ENCODE data around the gene RAPGEF4.

RAPGEF4 gene

DNA sequence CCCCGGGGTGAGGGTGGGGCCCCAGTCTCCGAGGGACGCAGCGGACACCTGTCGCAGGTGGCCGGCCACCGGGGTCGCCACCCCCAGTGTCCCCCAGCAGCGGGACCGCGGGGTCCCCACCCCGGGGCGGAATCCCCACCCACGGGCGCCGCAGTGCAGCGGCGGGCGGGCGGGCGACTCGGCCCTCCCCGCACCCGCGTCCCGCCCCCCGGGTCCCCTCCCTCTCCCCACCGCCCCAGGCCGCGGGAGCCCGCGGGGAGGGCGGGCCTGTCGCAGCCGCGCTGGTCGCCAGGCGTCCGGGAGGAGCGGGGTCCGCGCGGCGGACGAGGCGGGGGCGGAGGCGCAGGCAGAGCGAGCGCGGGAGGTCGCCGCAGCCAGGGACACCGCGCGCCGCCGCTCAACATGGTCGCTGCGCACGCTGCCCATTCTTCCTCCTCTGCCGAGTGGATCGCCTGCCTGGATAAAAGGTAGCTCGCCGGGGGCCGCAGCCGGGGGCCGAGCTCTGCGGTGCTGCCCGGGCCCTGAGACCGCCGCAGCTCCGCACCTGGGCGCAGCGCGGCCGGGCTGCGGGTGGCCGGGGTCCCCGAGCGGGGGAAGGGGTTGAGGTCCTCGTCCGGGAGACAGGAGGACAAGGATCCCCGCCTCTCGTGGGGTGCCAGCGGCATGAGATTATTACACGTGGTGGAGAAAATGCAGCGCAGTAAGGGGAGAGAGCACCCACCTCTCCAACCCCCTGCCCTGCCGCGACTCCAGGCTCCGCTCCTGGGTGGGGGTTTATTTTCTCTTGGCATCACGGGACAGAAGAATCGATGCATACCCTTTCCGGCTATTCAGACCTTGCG, at the start of gene RAPGEF4:
TSS of gene RAPGEF4 (plus strand) at position 264 of the 842 bp plus-strand sequence. CDS start at position 403, 139 bp downstream.
- no peak for DNase-seq (ENCODE audit: low read depth, low spot score)

DNA sequence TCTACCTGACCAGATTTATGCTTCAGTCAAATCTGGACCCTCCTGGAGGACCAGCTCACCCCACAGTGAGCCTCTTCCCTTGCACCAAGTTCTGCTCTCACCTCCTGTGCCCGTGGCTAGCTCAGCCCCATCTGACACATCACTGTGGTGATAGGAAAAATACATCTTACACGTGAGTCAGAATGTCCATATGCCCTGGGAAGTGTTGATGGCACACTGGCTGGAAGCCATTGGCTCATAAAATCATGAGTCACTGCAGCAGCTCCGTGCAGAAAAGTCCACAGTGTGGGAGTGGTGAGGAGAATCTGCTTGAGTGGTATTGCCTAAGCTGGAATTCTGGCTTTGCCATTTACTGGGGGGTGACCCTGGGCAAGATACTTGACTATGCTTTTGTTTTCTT, 42.6 kb upstream of the RAPGEF4 start:
- peak; percentile 85 for DNase-seq (ENCODE audit: low read depth, low spot score)

DNA sequence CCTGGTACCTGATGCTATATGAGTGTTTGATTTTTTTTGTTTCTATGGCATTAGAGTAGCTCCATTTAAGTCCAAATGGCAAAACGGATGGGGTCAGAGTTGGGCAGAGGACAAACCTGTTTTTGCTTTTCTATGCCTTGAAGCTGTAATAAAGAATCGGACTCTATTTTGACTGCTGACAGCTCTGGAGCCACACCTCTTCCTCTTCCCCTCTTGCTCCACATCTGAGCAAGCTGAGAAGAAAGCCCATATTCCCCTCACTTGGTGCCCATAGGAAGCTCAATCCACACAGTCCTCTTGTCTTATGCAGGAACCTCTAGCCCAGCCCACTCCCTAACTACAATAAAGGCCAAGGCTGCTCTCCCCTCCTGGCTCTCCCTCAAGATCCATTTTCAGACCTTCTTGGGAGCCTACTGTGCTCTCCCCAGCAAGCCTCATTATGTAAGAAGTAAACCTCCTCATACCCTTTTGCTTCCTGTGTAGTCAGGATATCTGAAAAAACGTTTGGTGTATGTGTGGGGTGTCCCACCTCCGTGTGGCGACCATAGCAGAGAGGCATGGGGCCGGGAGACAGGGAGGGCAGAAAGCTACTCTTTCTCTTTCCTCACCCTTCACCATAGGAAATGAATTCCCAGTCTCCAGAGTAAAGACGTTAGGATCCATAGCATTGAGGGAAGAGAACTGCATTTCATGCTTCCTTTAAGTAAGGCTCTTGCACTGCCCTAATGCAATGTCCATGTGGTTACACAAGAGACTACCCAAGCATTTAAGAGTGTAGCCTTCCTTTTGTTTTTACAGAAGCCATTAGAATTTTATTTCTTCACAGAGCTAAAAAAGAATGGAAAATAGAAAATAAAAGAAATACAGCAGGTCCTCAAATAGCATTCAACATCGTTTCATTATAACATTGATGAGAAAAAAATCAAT, 41.9 kb upstream of the RAPGEF4 start:
- DNase-seq (ENCODE audit: low read depth, low spot score) = no peak

DNA sequence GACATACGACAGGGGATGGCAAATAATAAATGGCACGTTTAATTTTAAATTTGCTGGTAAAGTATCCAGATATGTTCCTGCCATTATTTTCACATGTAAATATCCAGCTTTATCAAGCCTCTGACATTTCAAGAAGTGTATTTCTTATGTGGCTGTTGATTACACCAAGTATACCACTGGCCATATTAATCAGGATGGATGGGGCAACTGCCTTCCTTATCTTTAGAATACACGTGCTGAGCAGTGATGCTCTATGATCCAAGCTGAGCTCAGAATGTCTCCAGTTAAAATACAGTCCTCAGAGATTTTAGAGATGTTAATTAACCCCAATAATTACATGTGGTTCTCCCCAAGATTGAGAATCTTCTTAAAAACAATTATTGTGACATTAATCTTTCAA, 38.3 kb upstream of the RAPGEF4 start:
- no peak for DNase-seq (ENCODE audit: low read depth, low spot score)

DNA sequence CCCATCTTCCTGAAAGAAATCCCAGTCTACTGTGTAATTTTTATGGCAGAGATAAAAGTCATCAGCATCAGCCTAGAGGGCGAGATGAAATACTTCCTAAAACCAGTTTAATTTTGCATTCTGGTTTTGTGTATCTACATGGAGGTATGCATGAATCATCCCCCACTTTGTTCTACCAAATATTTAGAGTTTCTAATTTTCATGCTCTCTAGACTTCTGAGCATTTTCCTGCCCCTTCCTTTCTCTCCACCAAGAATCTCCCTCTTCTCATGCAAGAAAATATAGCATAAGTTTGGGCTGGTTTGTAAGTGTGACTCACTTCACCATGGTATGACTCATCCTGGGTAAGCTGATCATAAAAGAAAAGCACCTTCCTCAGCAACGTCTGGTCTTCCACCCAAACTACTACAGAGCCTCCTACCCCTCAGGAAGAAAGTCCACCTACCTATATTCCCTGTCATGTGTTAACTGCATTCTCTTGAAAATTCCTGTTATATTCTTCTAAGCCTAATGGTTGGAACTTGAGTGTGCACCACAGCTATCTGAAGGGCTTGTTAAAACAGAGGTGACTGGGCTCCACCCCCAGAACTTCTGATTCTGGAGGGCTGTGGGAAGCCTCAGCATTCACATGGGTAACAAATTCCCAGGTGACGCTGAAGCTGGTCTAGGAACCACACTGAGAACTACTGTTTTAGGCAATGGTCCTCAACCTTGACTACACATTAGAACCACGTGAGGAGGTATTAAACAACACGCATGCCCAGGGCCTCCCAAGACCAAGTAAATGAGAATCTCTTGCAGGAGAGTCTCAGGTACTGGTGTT, 37.4 kb upstream of the RAPGEF4 start:
- peak; percentile 45 for DNase-seq (ENCODE audit: low read depth, low spot score)

- no peak for DNase-seq (ENCODE audit: low read depth, low spot score)
Measured at GRCh38 chr2:172701250-172701649, 34.4 kb upstream of the RAPGEF4 start.

- no peak for DNase-seq (ENCODE audit: low read depth, low spot score)
Measured at GRCh38 chr2:172702451-172702850, 33.2 kb upstream of the RAPGEF4 start.

GRCh38 chr2:172704072-172704936, 31.3 kb upstream of the RAPGEF4 start:
- no peak for DNase-seq (ENCODE audit: low read depth, low spot score)

DNA sequence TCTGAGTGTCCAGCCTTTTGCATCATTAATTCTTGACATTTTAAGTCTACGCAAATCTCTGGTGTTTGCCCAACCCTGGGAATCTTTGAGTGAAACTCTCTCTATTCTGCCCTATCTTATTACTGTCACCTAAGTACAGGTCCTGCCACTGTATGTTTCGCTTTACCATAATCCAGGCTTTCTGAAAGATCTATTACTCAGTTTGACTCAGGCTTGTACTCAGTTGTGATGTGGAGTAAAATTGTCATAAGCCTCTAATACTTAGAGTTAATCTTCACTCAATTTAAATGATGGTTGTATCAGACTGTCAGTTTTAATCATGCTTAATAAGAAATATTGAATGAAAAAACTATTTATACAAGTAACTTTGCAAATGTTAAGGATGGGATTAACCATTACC, 30.3 kb upstream of the RAPGEF4 start:
- DNase-seq (ENCODE audit: low read depth, low spot score) = no peak

GRCh38 chr2:172708247-172708646, 27.4 kb upstream of the RAPGEF4 start:
- DNase-seq (ENCODE audit: low read depth, low spot score) = no peak

DNA sequence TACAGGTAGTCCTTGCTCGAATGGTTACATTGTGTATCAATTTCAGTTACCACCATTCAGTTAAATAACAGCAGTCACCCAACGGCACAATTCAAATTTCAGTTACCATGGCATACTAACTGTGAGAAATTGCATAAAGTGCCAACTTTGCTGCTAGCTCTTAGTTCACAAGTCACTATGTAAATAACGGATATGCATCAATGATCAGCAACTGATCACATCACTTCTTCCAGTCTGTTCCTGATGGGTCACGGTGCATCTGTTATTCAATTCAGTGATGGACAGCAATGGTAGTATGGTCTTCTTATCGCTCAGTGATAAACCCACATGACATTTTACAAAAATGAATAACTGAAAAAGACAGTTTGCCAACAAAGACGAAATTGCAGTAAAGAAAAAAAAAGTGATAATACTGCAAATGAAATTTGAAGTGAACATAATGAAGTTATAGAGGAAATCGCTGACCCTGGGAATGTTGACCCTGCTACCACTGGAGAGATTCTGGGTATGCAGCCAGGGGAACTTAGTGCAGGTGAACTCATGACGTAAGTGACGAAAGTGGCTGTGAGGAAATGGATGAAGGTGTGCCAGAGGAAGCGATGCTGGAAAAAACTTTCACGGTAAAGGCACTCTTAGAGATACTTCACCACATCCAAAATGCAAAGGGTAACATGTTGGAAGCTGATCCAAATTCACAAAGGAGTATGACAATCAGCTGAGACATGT, 25.9 kb upstream of the RAPGEF4 start:
- no peak for DNase-seq (ENCODE audit: low read depth, low spot score)

GRCh38 chr2:172710584-172711047, 25.0 kb upstream of the RAPGEF4 start:
- DNase-seq (ENCODE audit: low read depth, low spot score) = peak; percentile 80

GRCh38 chr2:172711110-172711509, 24.5 kb upstream of the RAPGEF4 start:
- no peak for DNase-seq (ENCODE audit: low read depth, low spot score)

- no peak for DNase-seq (ENCODE audit: low read depth, low spot score)
Measured at GRCh38 chr2:172712251-172712650, 23.4 kb upstream of the RAPGEF4 start.

DNA sequence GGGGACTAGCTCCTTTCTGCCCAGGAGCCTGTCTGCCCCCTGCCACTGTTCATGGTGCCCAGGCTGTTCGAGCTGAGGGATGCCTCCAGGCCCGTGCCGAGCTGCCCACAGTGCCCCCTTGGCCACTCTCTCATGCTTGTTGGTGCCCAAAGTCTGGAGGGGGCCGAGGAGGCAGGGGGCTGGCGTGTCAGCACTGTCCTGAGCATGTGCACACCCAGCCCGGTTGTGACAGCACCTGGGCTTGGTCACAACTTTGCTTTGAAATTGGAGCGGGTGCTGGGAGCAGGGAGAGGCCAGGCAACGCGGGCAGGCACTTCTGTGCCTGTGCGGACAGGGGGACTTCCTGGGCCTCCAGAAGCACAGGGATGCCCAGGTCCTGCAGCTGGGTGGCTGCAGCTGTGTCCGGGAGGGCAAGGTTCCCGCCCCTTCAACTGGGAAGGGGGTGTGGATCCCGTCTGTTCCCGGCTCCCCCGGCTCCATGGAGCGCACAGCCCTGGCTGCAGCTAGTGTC, 22.2 kb upstream of the RAPGEF4 start:
- DNase-seq (ENCODE audit: low read depth, low spot score) = no peak

DNA sequence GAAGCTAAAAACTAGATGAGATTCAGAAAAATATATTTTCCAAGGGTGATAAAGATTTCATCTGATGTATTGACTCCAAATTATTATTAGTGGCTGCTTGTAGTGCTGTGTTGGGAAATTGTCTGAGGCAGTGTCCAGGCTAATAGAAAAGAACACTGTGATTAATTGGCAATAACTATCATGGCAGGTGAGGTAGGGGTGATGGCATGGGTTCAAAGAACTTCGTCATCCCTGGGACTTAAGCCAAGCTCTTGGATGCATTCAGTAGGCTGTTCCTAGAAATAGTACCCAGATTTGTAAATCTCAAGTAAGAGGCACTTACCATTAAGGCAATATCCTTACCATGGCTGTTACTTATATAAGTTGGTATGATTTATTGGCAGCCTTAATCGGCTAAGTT, 13.2 kb upstream of the RAPGEF4 start:
- DNase-seq (ENCODE audit: low read depth, low spot score) = no peak

GRCh38 chr2:172723286-172723685, 12.4 kb upstream of the RAPGEF4 start:
- no peak for DNase-seq (ENCODE audit: low read depth, low spot score)

DNA sequence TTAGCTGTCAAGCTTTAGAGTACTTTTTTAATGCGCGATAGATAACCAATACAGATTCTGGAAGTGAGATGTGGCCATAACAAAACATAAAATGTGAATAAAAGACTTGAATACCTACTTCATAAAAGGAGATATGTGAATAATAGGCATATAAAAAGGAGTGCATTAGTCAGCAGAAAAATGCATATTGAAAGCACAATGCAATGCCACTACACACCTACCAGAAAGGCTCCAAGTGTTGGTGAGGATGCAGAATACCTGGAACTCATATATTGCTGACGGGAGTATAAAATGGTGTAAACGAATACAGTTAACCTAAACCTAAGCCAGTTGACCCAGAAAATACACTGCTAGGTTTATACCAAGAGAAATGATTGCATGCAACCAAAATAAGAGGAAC, 10.9 kb upstream of the RAPGEF4 start:
- DNase-seq (ENCODE audit: low read depth, low spot score) = no peak

GRCh38 chr2:172725284-172725683, 10.4 kb upstream of the RAPGEF4 start:
- DNase-seq (ENCODE audit: low read depth, low spot score) = no peak

DNA sequence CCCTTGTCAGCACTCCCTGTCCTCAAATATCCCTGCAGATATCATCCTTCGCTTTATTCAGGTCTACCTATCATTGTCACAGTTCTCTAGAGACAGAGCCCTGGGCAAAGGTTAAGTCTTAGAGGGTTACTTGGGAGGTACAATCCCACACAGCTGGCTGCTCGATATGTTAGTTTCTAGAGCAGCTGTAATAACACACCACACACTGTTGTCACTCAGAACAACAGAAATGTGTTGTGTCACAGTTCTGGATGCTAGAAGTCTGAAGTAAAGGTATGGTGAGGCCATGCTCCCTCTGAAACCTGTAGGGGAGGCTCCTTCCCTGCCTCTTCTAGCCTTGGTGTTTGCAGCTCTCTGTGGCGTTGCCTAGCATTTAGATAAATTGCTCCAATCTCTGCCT, 9.9 kb upstream of the RAPGEF4 start:
- no peak for DNase-seq (ENCODE audit: low read depth, low spot score)
